H1 (cell line): Measurements from ENCODE around the gene RAD51B. TPM values are rescaled to one million over a fixed set of nuclear protein-coding genes. Genes with fewer than 3 reads are reported as not detected.
A peak's percentile ranks its signal among the peaks of the same experiment; 100 is the strongest.

Source experiments
- CTCF ChIA-PET: fragments of 300-600 bp; sonication (Branson Sonifier 250); formaldehyde crosslinking; loops from one replicate; lab custom pipeline; 2021; ENCODE audit not compliant: partially characterized antibody; lab: Charles Lee
- POLR2A ChIA-PET: fragments of 300-600 bp; sonication (Branson Sonifier 250); formaldehyde crosslinking; loops from one replicate; lab custom pipeline; 2021; ENCODE audit warnings: inconsistent platforms; ENCODE audit not compliant: partially characterized antibody; lab: Charles Lee
- DNase-seq, 2 experiments: peaks; one replicate each; pipeline versions ENCODE4 v3.0.0 to v3.0.0-alpha.2; 2010 to 2022; ENCODE audit warnings: low spot score in 2 of 2, low read depth in 1 of 2, mixed read lengths in 1 of 2
- FAIRE-seq: peaks from 2 replicates; lab custom pipeline; 2011; peaks lifted over from hg19 to GRCh38; lab: Jason Lieb, UNC
- H2AFZ ChIP-seq: 2 replicates; pipeline ENCODE4 v1.8.1; 2012; ENCODE audit warnings: low read length, inconsistent platforms
- H2AK5ac ChIP-seq: 2 replicates; pipeline ENCODE4 v1.6.1; 2013; ENCODE audit warnings: low read depth, low read length
- H2BK120ac ChIP-seq: replicated peaks from 2 replicates; pipeline ENCODE3; 2013; ENCODE audit warnings: low read depth, low read length, inconsistent platforms
- H2BK12ac ChIP-seq: 2 replicates; pipeline ENCODE4 v1.6.1; 2013; ENCODE audit warnings: low read depth, low read length
- H2BK15ac ChIP-seq: 2 replicates; pipeline ENCODE4 v1.6.1; 2013; ENCODE audit warnings: low read length
- H2BK20ac ChIP-seq: 2 replicates; pipeline ENCODE4 v1.6.1; 2013; ENCODE audit warnings: low read length
- H2BK5ac ChIP-seq: 2 replicates; pipeline ENCODE4 v1.6.1; 2013; ENCODE audit warnings: low read depth, low read length
- H3K14ac ChIP-seq: 2 replicates; pipeline ENCODE4 v1.6.1; 2013; ENCODE audit warnings: inconsistent platforms; ENCODE audit not compliant: insufficient read length
- H3K18ac ChIP-seq: 2 replicates; pipeline ENCODE4 v1.6.1; 2013; ENCODE audit warnings: low read length; ENCODE audit errors: extremely low read depth
- H3K23ac ChIP-seq: 2 replicates; pipeline ENCODE4 v1.6.1; 2013; ENCODE audit warnings: inconsistent platforms; ENCODE audit not compliant: insufficient read length
- H3K23me2 ChIP-seq: 2 replicates; pipeline ENCODE4 v1.6.1; 2013; ENCODE audit warnings: low read depth, low read length
- H3K27ac ChIP-seq: 2 replicates; pipeline ENCODE4 v1.6.1; 2011; ENCODE audit warnings: low read depth, low read length, inconsistent platforms
- H3K27me3 ChIP-seq, 4 experiments: replicated peaks in 1 of 4; 1 replicate in 1 of 4; 2 replicates in 3 of 4; pipeline versions ENCODE4 v1.6.1 to v1.8.1; 2011 to 2013; ENCODE audit warnings: low read length in 3 of 4, mild to moderate bottlenecking in 3 of 4, inconsistent platforms in 2 of 4, mixed read lengths in 2 of 4, moderate library complexity in 1 of 4; ENCODE audit not compliant: control insufficient read depth in 3 of 4, insufficient read depth in 3 of 4; ENCODE audit errors: extremely low read depth in 1 of 4
- H3K36me3 ChIP-seq, 4 experiments: 2 replicates each; pipeline versions ENCODE4 v1.6.1 to v1.8.1; 2011 to 2013; ENCODE audit warnings: mild to moderate bottlenecking in 4 of 4, low read length in 3 of 4, moderate library complexity in 2 of 4, control low read depth in 1 of 4, inconsistent platforms in 1 of 4; ENCODE audit not compliant: insufficient read depth in 4 of 4, control insufficient read depth in 2 of 4
- H3K4ac ChIP-seq: replicated peaks from 2 replicates; pipeline ENCODE3; 2013; ENCODE audit warnings: low read length, low read depth, mixed read lengths, inconsistent platforms; ENCODE audit not compliant: insufficient read length
- H3K4me1 ChIP-seq, 4 experiments: replicated peaks in 1 of 4; 1 replicate in 1 of 4; 2 replicates in 3 of 4; pipeline versions ENCODE4 v1.6.1 to v1.8.1; 2011 to 2013; ENCODE audit warnings: low read length in 3 of 4, inconsistent platforms in 2 of 4, mixed read lengths in 1 of 4; ENCODE audit not compliant: insufficient read depth in 4 of 4, control insufficient read depth in 3 of 4
- H3K4me2 ChIP-seq, 2 experiments: 2 replicates each; pipeline versions ENCODE4 v1.6.1 to v1.8.1; 2011 to 2013; ENCODE audit warnings: low read depth in 2 of 2, low read length in 2 of 2, control low read depth in 1 of 2, inconsistent platforms in 1 of 2, mild to moderate bottlenecking in 1 of 2; ENCODE audit not compliant: insufficient read depth in 1 of 2
- H3K4me3 ChIP-seq, 4 experiments: fragments of 200-600, 300-600 bp in 1 of 4; sonication (generic), shearing (Covaris generic), sonication (Bioruptor Twin) in 1 of 4; 2 replicates each; pipeline versions ENCODE4 v1.5.1 to v1.8.1; 2011 to 2016; ENCODE audit warnings: low read length in 4 of 4, low read depth in 3 of 4, control low read depth in 2 of 4, inconsistent platforms in 2 of 4, mild to moderate bottlenecking in 2 of 4, mixed read lengths in 1 of 4, moderate library complexity in 1 of 4; ENCODE audit not compliant: insufficient read depth in 2 of 4; ENCODE audit errors: extremely low read depth in 1 of 4
- H3K56ac ChIP-seq: replicated peaks from 2 replicates; pipeline ENCODE3; 2013; ENCODE audit warnings: low read depth, mild to moderate bottlenecking, mixed read lengths, low read length, inconsistent platforms; ENCODE audit not compliant: insufficient read length
- H3K79me1 ChIP-seq: 2 replicates; pipeline ENCODE4 v1.6.1; 2013; ENCODE audit warnings: low read depth, low read length, control low read depth
- H3K79me2 ChIP-seq, 2 experiments: 2 replicates each; pipeline versions ENCODE4 v1.6.1 to v1.8.1; 2012 to 2013; ENCODE audit warnings: low read length in 2 of 2, mild to moderate bottlenecking in 2 of 2, inconsistent platforms in 1 of 2; ENCODE audit not compliant: insufficient read depth in 2 of 2, control insufficient read depth in 1 of 2
- H3K9ac ChIP-seq, 4 experiments: replicated peaks in 1 of 4; 1 replicate in 1 of 4; 2 replicates in 3 of 4; pipeline versions ENCODE4 v1.6.1 to v1.8.1; 2011 to 2013; ENCODE audit warnings: low read depth in 3 of 4, low read length in 3 of 4, control low read depth in 2 of 4, mild to moderate bottlenecking in 2 of 4, moderate library complexity in 2 of 4, inconsistent platforms in 1 of 4; ENCODE audit errors: extremely low read depth in 1 of 4
- H3K9me3 ChIP-seq, 2 experiments: 2 replicates each; pipeline versions ENCODE4 v1.6.1 to v1.8.1; 2012 to 2013; ENCODE audit warnings: mild to moderate bottlenecking in 2 of 2, moderate library complexity in 2 of 2, control low read depth in 1 of 2, inconsistent platforms in 1 of 2, low read depth in 1 of 2, low read length in 1 of 2, mixed read lengths in 1 of 2; ENCODE audit not compliant: insufficient read depth in 2 of 2
- H4K20me1 ChIP-seq, 2 experiments: replicated peaks in 1 of 2; 2 replicates each; pipeline versions ENCODE3 to v1.8.1; 2011 to 2013; ENCODE audit warnings: inconsistent platforms in 2 of 2, low read length in 2 of 2, mild to moderate bottlenecking in 1 of 2; ENCODE audit not compliant: insufficient read depth in 2 of 2, control insufficient read depth in 1 of 2
- H4K5ac ChIP-seq: 2 replicates; pipeline ENCODE4 v1.6.1; 2013; ENCODE audit warnings: low read length, low read depth, mixed read lengths, inconsistent platforms; ENCODE audit not compliant: insufficient read length
- H4K8ac ChIP-seq: 2 replicates; pipeline ENCODE4 v1.8.0; 2013; ENCODE audit warnings: mild to moderate bottlenecking, moderate library complexity, low read length, inconsistent platforms; ENCODE audit not compliant: insufficient read depth; ENCODE audit errors: extremely low read depth
- H4K91ac ChIP-seq: replicated peaks from 2 replicates; pipeline ENCODE3; 2013; ENCODE audit warnings: low read length, mixed read lengths, inconsistent platforms; ENCODE audit not compliant: insufficient read length
- BACH1 ChIP-seq: IDR thresholded peaks from 2 replicates; pipeline ENCODE4 v1.6.1; 2012; ENCODE audit warnings: low read length, improper control_type of control experiment
- GABPA ChIP-seq: IDR thresholded peaks from 2 replicates; pipeline ENCODE4 v1.6.1; 2011; ENCODE audit warnings: mild to moderate bottlenecking, low read length, moderate library complexity, borderline replicate concordance; ENCODE audit not compliant: insufficient read depth
- GTF2F1 ChIP-seq: IDR thresholded peaks from 2 replicates; pipeline ENCODE4 v1.6.1; 2012; ENCODE audit warnings: low read depth, low read length, improper control_type of control experiment, borderline replicate concordance
- JUND ChIP-seq: IDR thresholded peaks from 2 replicates; pipeline ENCODE4 v1.6.1; 2011; ENCODE audit warnings: mild to moderate bottlenecking, improper control_type of control experiment, low read length
- KDM1A ChIP-seq: fragments of 200-600, 300-600 bp; sonication (generic); IDR thresholded peaks from 2 replicates; pipeline ENCODE4 v1.7.1; 2016; ENCODE audit warnings: mild to moderate bottlenecking, low read length, borderline replicate concordance
- KDM4A ChIP-seq: IDR thresholded peaks from one replicate; pipeline ENCODE4 v1.7.1; 2012; ENCODE audit warnings: low read depth, mild to moderate bottlenecking, moderate library complexity, low read length, inconsistent platforms; ENCODE audit not compliant: severe bottlenecking
- MAFK ChIP-seq: IDR thresholded peaks from 2 replicates; pipeline ENCODE4 v1.6.1; 2012; ENCODE audit warnings: low read depth, mild to moderate bottlenecking, improper control_type of control experiment, low read length
- POU5F1 ChIP-seq: IDR thresholded peaks from 2 replicates; pipeline ENCODE4 v1.6.1; 2011; ENCODE audit warnings: low read depth, mild to moderate bottlenecking, low read length, moderate library complexity
- SP2 ChIP-seq: IDR thresholded peaks from 2 replicates; pipeline ENCODE4 v1.6.1; 2012; ENCODE audit warnings: mild to moderate bottlenecking, low read length, inconsistent platforms
- TCF12 ChIP-seq: IDR thresholded peaks from 2 replicates; pipeline ENCODE4 v1.6.1; 2011; ENCODE audit warnings: low read depth, mild to moderate bottlenecking, low read length
- TEAD4 ChIP-seq: IDR thresholded peaks from 2 replicates; pipeline ENCODE4 v1.6.1; 2012; ENCODE audit warnings: low read depth, low read length, inconsistent platforms, mixed read lengths
- WGBS, 2 experiments: shearing (Covaris generic) in 1 of 2; methylation state at CpG; one replicate each; pipeline versions ENCODE4 v1.1.6 to v1.1.7; 2013 to 2015; ENCODE audit warnings: low lambda C conversion rate in 2 of 2, mixed read lengths in 2 of 2, inconsistent platforms in 1 of 2, low coverage in 1 of 2, missing lambda C conversion rate in 1 of 2; ENCODE audit not compliant: insufficient replicate concordance in 2 of 2, insufficient coverage in 1 of 2, insufficient read length in 1 of 2; ENCODE audit errors: extremely low coverage in 1 of 2, missing lambda C conversion rate in 1 of 2; 5-methylcytosine and 5-hydroxymethylcytosine counted together
- polyA plus RNA-seq, 7 experiments: library from polyadenylated mRNA; depleted of rRNA in 3 of 7; stranded (reverse) in 5 of 7; unstranded in 2 of 7; fragments of >200 nt in 5 of 7; fragments of 200-250 nt in 2 of 7; gene quantifications; 1 replicate in 5 of 7; 2 replicates in 1 of 7; 4 replicates in 1 of 7; pipeline versions ENCODE4 v1.2.1 to v1.2.3, GENCODE V29; 2011 to 2013; ENCODE audit warnings: missing spikeins in 2 of 7, mixed read lengths in 2 of 7
- total RNA-seq: library from RNA; stranded (reverse); fragmentation: NEBNext Ultra II Directional; extraction: Animal tissue kit (Norgen Biotek cat#: 25700); gene quantifications from 2 replicates; pipeline ENCODE4 v1.2.1, GENCODE V29; 2021

The RAD51B gene
- total and polyA plus RNA-seq, 2 of the 8 experiments (the other 6 are each of a cell fraction or from before 2014, with no cell fraction given), result 3.9 to 14.9 TPM

DNA sequence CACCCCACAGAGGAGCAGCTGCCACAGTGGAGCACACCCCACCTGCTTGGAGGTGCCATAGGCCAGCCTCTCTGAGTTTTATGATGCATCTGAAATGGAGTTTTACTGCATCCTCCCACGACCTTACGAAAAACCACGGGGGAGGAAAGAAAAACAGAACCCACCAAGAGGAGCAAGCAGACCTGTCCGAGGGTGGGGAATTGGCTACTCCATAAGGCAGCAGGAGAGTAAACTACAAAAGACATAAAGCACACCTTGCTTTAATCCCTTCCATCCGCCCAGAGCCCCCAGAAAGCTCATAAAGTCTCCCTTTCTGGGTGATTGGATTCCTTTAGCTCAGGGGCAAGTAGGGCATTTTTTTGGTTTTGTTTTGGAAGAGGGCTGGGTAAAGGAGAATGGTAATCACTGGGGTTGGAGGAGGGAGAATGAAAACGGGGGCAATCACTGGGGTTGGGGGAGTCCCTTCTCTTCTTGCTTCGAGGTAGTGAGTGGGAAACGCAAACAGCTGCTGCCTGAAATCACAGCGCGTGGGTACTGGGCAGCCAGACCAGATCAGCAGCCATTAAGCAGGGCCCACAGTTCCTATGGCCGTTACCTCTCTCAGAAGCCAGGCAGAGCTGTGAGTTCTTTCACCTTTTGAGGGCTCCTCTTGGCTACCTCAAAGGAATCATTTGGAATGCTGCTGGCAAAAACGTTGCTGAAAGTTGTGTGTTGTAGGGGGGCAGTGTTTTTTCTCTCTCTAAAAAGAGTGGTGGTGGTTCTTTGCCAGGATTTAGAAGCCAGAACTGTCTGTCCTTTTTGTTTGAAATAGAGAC, 539.6 kb downstream of the RAD51B start:
- H3K27ac ChIP-seq, result no peak overlapping the region
- POLR2A ChIA-PET, result interaction anchor here (1.0 kb wide), 1 partner anchor 9 kb away, joined by 3 read pairs; no protein-coding TSS in a partner anchor

More for the DNA sequence above, 539.6 kb downstream of the RAD51B start:
- no peak overlapping the region for H2BK20ac ChIP-seq
- H2BK12ac ChIP-seq, result peak overlapping the region; percentile 93; the same call in 1 of the 2 replicates
- no peak for FAIRE-seq
- H2AK5ac ChIP-seq, result no peak overlapping the region
- H4K91ac ChIP-seq, result peak overlapping the region; percentile 39
- no peak overlapping the region for H2BK120ac ChIP-seq
- no peaks in the 10 kb centered on the region for H3K27me3 ChIP-seq
- H2BK5ac ChIP-seq, result no peak overlapping the region
- H2BK15ac ChIP-seq, result 0 out of 2 replicates have a peak overlapping the region, but pooled peaks have one; percentile 77
- H3K79me1 ChIP-seq, result no peaks in the 10 kb centered on the region
- no peaks in the 10 kb centered on the region for H3K9me3 ChIP-seq
- no peak overlapping the region for H3K4me3 ChIP-seq
- no peak overlapping the region for H4K8ac ChIP-seq
- H3K4me2 ChIP-seq, result no peak overlapping the region
- peaks cover 0 to 14% (median 7%) of the 10 kb centered on the region in 4 experiments; a peak in 5 of 7 replicates for H3K4me1 ChIP-seq
- H4K5ac ChIP-seq, result no peak overlapping the region
- WGBS, 2 experiments, result 76% methylated on average over 12 of the region's 12 CpGs; no CpG with 5 or more reads in 1 of the 2 experiments
- H3K56ac ChIP-seq, result no peak overlapping the region
- H3K36me3 ChIP-seq, result no peaks in the 10 kb centered on the region
- H3K79me2 ChIP-seq, result no peaks in the 10 kb centered on the region
- no peak overlapping the region for H3K14ac ChIP-seq
- H3K9ac ChIP-seq, result no peak overlapping the region
- no peak overlapping the region for H3K4ac ChIP-seq
- no peak overlapping the region; the same call in 1 of the 2 replicates for H3K18ac ChIP-seq
- no peaks in the 10 kb centered on the region for H4K20me1 ChIP-seq
- TF ChIP-seq GTF2F1, result no peak
- no peak for TF ChIP-seq BACH1
- TF ChIP-seq POU5F1, result no peak
- no peak for TF ChIP-seq MAFK
- no peak for TF ChIP-seq JUND
- no peak for TF ChIP-seq TCF12
- no peak for TF ChIP-seq SP2
- TF ChIP-seq TEAD4, result no peak
- TF ChIP-seq KDM1A, result no peak
- no peak for TF ChIP-seq KDM4A
- TF ChIP-seq GABPA, result no peak
- peaks cover 8% of the 10 kb centered on the region for H3K23me2 ChIP-seq
- H3K23ac ChIP-seq, result no peak overlapping the region
- H2AFZ ChIP-seq, result no peak overlapping the region
- DNase-seq, result no peak
- CTCF ChIA-PET, result interaction anchor here (0.6 to 2.4 kb wide), 7 partner anchors 61 to 871 kb away, joined by 3 to 9 read pairs (median 3); no protein-coding TSS in a partner anchor
